Aorta (tissue), 5 donors: Measurements from ENCODE around the gene PLB1. TPM values are rescaled to one million over a fixed set of nuclear protein-coding genes. Genes with fewer than 3 reads are reported as not detected.

Experiments
- ATAC-seq: fragments of 200-7000 bp; cut with Tn5 transposase; one replicate; pipeline ENCODE4 v1.9.1; 2022; ENCODE audit warnings: moderate library complexity; ENCODE audit not compliant: low FRiP score
- DNase-seq, 2 donors: peaks; one replicate each; pipeline ENCODE4 v3.0.0-alpha.2; 2020
- H3K27ac ChIP-seq, 2 donors: one replicate each; pipeline ENCODE4 v1.5.1; 2013; ENCODE audit warnings: low read length in 2 of 2, mild to moderate bottlenecking in 2 of 2, moderate library complexity in 2 of 2, control low read depth in 1 of 2, inconsistent platforms in 1 of 2, low read depth in 1 of 2
- H3K27me3 ChIP-seq, 2 donors: one replicate each; pipeline ENCODE4 v1.6.1; 2013; ENCODE audit warnings: control low read depth in 1 of 2, low read length in 1 of 2, mild to moderate bottlenecking in 1 of 2, moderate library complexity in 1 of 2; ENCODE audit not compliant: insufficient read depth in 2 of 2, control insufficient read depth in 1 of 2
- H3K36me3 ChIP-seq, 2 donors: one replicate each; pipeline ENCODE4 v1.6.1; 2013; ENCODE audit warnings: control low read depth in 1 of 2, low read length in 1 of 2, mild to moderate bottlenecking in 1 of 2; ENCODE audit not compliant: insufficient read depth in 2 of 2, control insufficient read depth in 1 of 2
- H3K4me1 ChIP-seq, 2 donors: one replicate each; pipeline ENCODE4 v1.6.1; 2013; ENCODE audit warnings: low read length in 2 of 2, control low read depth in 1 of 2, mild to moderate bottlenecking in 1 of 2, moderate library complexity in 1 of 2; ENCODE audit not compliant: insufficient read depth in 2 of 2, control insufficient read depth in 1 of 2
- H3K4me3 ChIP-seq, 2 donors: one replicate each; pipeline ENCODE4 v1.5.1; 2013; ENCODE audit warnings: low read length in 2 of 2, control low read depth in 1 of 2, mild to moderate bottlenecking in 1 of 2
- H3K9me3 ChIP-seq: one replicate; pipeline ENCODE4 v1.6.1; 2013; ENCODE audit warnings: mild to moderate bottlenecking, low read length; ENCODE audit not compliant: control insufficient read depth
- WGBS, 2 donors: extraction: QIAGEN DNeasy Blood & Tissue Kit; methylation state at CpG; one replicate each; pipeline ENCODE4 v1.1.7; 2013; 5-methylcytosine and 5-hydroxymethylcytosine counted together
- intact Hi-C, 2 donors: fragments of 100-400 bp; cut with DNase I; formaldehyde crosslinking; loops; one replicate each; pipeline versions ENCODE4 v1.14.2 to v1.15.0; 2022
- polyA plus RNA-seq, 2 donors: library from polyadenylated mRNA; stranded (reverse); fragments of 200-250 nt; gene quantifications; one replicate each; pipeline ENCODE4 v1.2.3, GENCODE V29; 2013
- total RNA-seq, 2 donors: library from RNA; stranded (reverse); fragmentation: NEBNext Ultra II Directional; extraction: Animal tissue kit (Norgen Biotek cat#: 25700); gene quantifications; one replicate each; pipeline ENCODE4 v1.2.1, GENCODE V29; 2021
- donor health status: healthy with polysubstance abuse.
- donor health status: Bipolar disorder and iron deficiency.
- donor health status: DM: no; HTN: no; CAD: no.
- donor health status: DM: no; HTN: no; CAD: no.
- donor health status: DM: yes; HTN: yes; CAD: no.

The PLB1 gene
- total and polyA plus RNA-seq, 4 donors: 4.9 to 16.3 (median 7.1) TPM

GRCh38 chr2:28532399-28532798, 36.5 kb downstream of the PLB1 start:
- no peak overlapping the region for H3K27ac ChIP-seq
- no peaks in the 10 kb centered on the region for H3K27me3 ChIP-seq
- H3K9me3 ChIP-seq: no peaks in the 10 kb centered on the region
- H3K4me3 ChIP-seq: no peak overlapping the region
- ATAC-seq (no peak), DNase-seq (no peak)
- 77% methylated on average over 5 of the region's 5 CpGs for WGBS, 2 donors
- no peaks in the 10 kb centered on the region for H3K36me3 ChIP-seq
- no peaks in the 10 kb centered on the region for H3K4me1 ChIP-seq
- intact Hi-C loops: no loop called here

GRCh38 chr2:28533044-28533680, 37.3 kb downstream of the PLB1 start:
- no peak for DNase-seq
- intact Hi-C loops: no loop called here
- no peaks in the 10 kb centered on the region for H3K9me3 ChIP-seq
- no peaks in the 10 kb centered on the region for H3K4me1 ChIP-seq
- H3K27ac ChIP-seq: no peak overlapping the region
- ATAC-seq: no peak
- no peak overlapping the region for H3K4me3 ChIP-seq
- no peaks in the 10 kb centered on the region for H3K36me3 ChIP-seq
- WGBS, 2 donors: 80 to 86% methylated on average over 6 of the region's 6 CpGs
- H3K27me3 ChIP-seq: no peaks in the 10 kb centered on the region

DNA sequence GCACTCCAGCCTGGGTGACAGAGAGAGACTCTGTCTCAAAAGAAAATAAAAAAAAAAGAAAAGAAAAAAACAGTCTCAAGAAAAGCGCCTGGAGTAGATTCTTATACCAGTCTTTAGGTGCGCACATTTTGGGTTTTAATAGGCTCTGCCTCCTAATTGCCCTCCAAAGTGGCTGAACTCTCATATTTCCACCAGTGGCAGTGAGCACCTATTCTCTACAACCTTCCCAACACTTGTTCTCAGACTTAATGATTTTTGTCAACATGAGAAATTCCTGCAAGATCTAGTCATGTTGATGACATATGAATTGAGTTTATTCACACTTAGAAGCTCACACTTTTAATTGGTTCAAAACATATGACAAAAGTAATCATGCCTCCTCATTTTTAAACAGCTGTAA, 39.0 kb downstream of the PLB1 start:
- no peak overlapping the region for H3K27ac ChIP-seq
- WGBS, 2 donors: 93 to 95% methylated on average over 2 of the region's 2 CpGs
- no peak overlapping the region for H3K4me3 ChIP-seq
- H3K4me1 ChIP-seq: no peaks in the 10 kb centered on the region
- H3K9me3 ChIP-seq: no peaks in the 10 kb centered on the region
- ATAC-seq (no peak), DNase-seq (no peak)
- no peaks in the 10 kb centered on the region for H3K27me3 ChIP-seq
- H3K36me3 ChIP-seq: no peaks in the 10 kb centered on the region
- intact Hi-C loops: no loop called here

GRCh38 chr2:28538134-28538533, 42.3 kb downstream of the PLB1 start:
- H3K4me1 ChIP-seq: no peaks in the 10 kb centered on the region
- no peak for ATAC-seq
- no peaks in the 10 kb centered on the region for H3K36me3 ChIP-seq
- H3K4me3 ChIP-seq: no peak overlapping the region
- no peak overlapping the region for H3K27ac ChIP-seq
- no peaks in the 10 kb centered on the region for H3K27me3 ChIP-seq
- no peak for DNase-seq
- H3K9me3 ChIP-seq: no peaks in the 10 kb centered on the region
- intact Hi-C loops: no loop called here
- WGBS, 2 donors: 96 to 100% methylated on average over 6 to 9 of the region's 9 CpGs

DNA sequence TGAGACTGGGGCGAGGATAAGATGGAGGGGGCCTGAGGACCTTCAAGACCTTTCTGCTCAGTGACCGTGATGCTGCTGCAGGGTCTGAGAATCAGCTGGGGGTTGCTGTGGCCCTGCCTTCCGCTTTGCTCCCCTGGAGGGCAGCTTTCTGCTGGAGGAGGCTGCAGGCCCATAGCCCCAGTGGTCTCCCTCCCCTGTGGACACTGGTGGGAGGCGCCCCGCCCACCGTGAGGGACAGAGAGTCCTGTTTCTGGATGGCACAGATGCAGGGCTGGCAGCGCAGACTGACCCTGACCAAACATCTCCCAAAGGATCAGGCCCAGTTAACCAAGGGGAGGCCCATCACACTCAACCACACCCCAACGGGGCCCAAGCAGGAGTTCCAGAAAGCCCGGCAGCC, 42.8 kb downstream of the PLB1 start:
- no peak for ATAC-seq
- WGBS, 2 donors: 90 to 93% methylated on average over 8 to 9 of the region's 9 CpGs
- intact Hi-C loops: no loop called here
- Histone ChIP-seq H3K27ac (no peak overlapping the region), H3K9me3 (no peaks in the 10 kb centered on the region), H3K4me1 (no peaks in the 10 kb centered on the region), H3K27me3 (no peaks in the 10 kb centered on the region), H3K36me3 (no peaks in the 10 kb centered on the region), H3K4me3 (no peak overlapping the region)
- DNase-seq: no peak

DNA sequence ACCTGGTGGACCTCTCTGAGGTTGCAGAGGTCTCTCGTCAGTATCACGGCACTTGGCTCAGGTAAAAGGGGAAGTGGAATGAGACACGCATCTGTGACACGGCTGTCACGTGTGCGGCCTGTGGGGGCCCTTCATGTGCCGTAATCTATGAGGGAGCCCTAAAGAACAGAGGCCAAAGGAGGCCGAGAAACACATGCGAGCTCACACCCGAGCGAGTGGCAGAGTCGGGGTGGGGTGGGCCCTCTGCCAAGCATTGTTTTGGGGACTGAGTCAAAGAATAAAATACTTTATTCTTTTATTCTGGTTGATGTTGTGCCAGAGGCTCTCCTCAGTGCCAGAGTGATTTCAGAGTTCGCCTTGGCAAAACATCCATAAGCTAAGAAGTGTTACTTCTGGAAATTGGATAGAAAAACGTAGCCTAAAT, 43.3 kb downstream of the PLB1 start:
- no peak for DNase-seq
- Histone ChIP-seq H3K27ac (no peak overlapping the region), H3K4me1 (no peaks in the 10 kb centered on the region), H3K36me3 (no peaks in the 10 kb centered on the region), H3K4me3 (no peak overlapping the region), H3K27me3 (no peaks in the 10 kb centered on the region), H3K9me3 (no peaks in the 10 kb centered on the region)
- intact Hi-C loops: no loop called here
- WGBS, 2 donors: 60 to 62% methylated on average over 14 of the region's 14 CpGs
- no peak for ATAC-seq

GRCh38 chr2:28543316-28544035, 47.6 kb downstream of the PLB1 start:
- Histone ChIP-seq H3K36me3 (no peaks in the 10 kb centered on the region), H3K4me1 (no peaks in the 10 kb centered on the region), H3K27me3 (no peaks in the 10 kb centered on the region), H3K27ac (no peak overlapping the region), H3K4me3 (no peak overlapping the region), H3K9me3 (no peaks in the 10 kb centered on the region)
- DNase-seq (no peak), ATAC-seq (no peak)
- WGBS, 2 donors: 85 to 86% methylated on average over 20 of the region's 20 CpGs
- intact Hi-C loops: no loop called here

DNA sequence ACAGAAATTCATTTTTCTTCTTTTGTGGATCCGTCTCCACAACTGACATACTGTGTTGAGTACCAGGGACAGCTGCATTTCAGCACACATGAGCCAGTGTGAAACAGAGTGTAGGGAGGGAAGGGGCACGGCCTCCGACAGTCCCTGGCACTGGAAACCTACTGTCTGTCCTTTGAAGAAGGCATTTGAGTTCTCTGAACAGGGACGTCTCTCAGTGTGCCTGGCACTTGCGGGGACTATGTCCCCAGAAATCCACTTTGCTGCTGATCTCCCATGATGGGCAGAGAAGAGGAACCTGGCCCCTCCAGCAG, 48.1 kb downstream of the PLB1 start:
- no peak overlapping the region for H3K4me3 ChIP-seq
- no peak overlapping the region for H3K27ac ChIP-seq
- DNase-seq (no peak), ATAC-seq (no peak)
- no peaks in the 10 kb centered on the region for H3K36me3 ChIP-seq
- no peaks in the 10 kb centered on the region for H3K9me3 ChIP-seq
- no peaks in the 10 kb centered on the region for H3K4me1 ChIP-seq
- WGBS, 2 donors: 84 to 86% methylated on average over 5 of the region's 5 CpGs
- intact Hi-C loops: no loop called here
- no peaks in the 10 kb centered on the region for H3K27me3 ChIP-seq

- H3K27me3 ChIP-seq: no peaks in the 10 kb centered on the region
- ATAC-seq: no peak
- no peaks in the 10 kb centered on the region for H3K4me1 ChIP-seq
- no peak for DNase-seq
- no peak overlapping the region for H3K4me3 ChIP-seq
- no peaks in the 10 kb centered on the region for H3K9me3 ChIP-seq
- intact Hi-C loops: no loop called here
- no peaks in the 10 kb centered on the region for H3K36me3 ChIP-seq
- 80% methylated on average over 8 of the region's 8 CpGs for WGBS, 2 donors
- no peak overlapping the region for H3K27ac ChIP-seq
These were observed 48.6 kb downstream of the PLB1 start for GRCh38 chr2:28544405-28544921.
